ENCODE data around the gene RSPO1. TPM values are rescaled to one million over a fixed set of nuclear protein-coding genes. Genes with fewer than 3 reads are reported as not detected.

RSPO1 gene
- total RNA-seq = under 0.01 and 0.20 TPM in 2 replicates

GRCh38 chr1:37634244-37634991 lies at the start of gene RSPO1:
Gene RSPO1, minus strand, starts transcription at chr1:37634892. Its CDS starts 5,231 bp downstream, at chr1:37629661.

GRCh38 chr1:37595440-37596181 lies 39.1 kb downstream of the RSPO1 start, which contains the start of gene GNL2:
Gene GNL2, minus strand, starts transcription at chr1:37595937. Its CDS starts 115 bp downstream, at chr1:37595822.

Other genes starting within 250 kb of the RSPO1 start
- 7.7 and 13.5 TPM in 2 replicates for gene ZC3H12A, start 160.3 kb downstream of the RSPO1 start, total RNA-seq
- gene MEAF6, start 120.1 kb downstream of the RSPO1 start, total RNA-seq = 51.8 and 52.2 TPM in 2 replicates
- 7.3 and 12.3 TPM in 2 replicates for gene SNIP1, start 80.6 kb downstream of the RSPO1 start, total RNA-seq
- gene DNALI1, start 78.0 kb downstream of the RSPO1 start, total RNA-seq = 7.8 and 9.9 TPM in 2 replicates
- gene GNL2, start 39.0 kb downstream of the RSPO1 start, total RNA-seq = 65.4 and 99.1 TPM in 2 replicates
- gene CDCA8, start 57.6 kb upstream of the RSPO1 start, total RNA-seq = 12.9 and 21.5 TPM in 2 replicates
- gene EPHA10, start 130.2 kb upstream of the RSPO1 start, total RNA-seq = not detected in 2 replicates
- gene MANEAL, start 159.0 kb upstream of the RSPO1 start, total RNA-seq = 0.73 and 0.78 TPM in 2 replicates
- 7.2 and 8.1 TPM in 2 replicates for gene C1orf122, start 172.9 kb upstream of the RSPO1 start, total RNA-seq
- gene YRDC, start 173.3 kb upstream of the RSPO1 start, total RNA-seq = 8.8 and 12.1 TPM in 2 replicates
- gene MTF1, start 224.7 kb upstream of the RSPO1 start, total RNA-seq = 3.3 and 4.1 TPM in 2 replicates